ENCODE results near the gene LOXL4.

Gene LOXL4

GRCh38 chr10:98263088-98263487 lies 4.9 kb downstream of the LOXL4 start:
- TF ChIP-seq CTCF (conservative IDR thresholded peaks at IDR 0.05), result no peak
- H3K27ac ChIP-seq, result no peak overlapping the region

GRCh38 chr10:98262571-98262970 lies 5.4 kb downstream of the LOXL4 start:
- peak; percentile 79 for TF ChIP-seq CTCF (conservative IDR thresholded peaks at IDR 0.05)
- no peak overlapping the region for H3K27ac ChIP-seq

- no peak overlapping the region for H3K27ac ChIP-seq
- TF ChIP-seq CTCF (conservative IDR thresholded peaks at IDR 0.05), result no peak
These were observed 6.3 kb downstream of the LOXL4 start for GRCh38 chr10:98261436-98262277.

GRCh38 chr10:98260752-98261151 lies 7.2 kb downstream of the LOXL4 start:
- TF ChIP-seq CTCF (conservative IDR thresholded peaks at IDR 0.05), result no peak
- H3K27ac ChIP-seq, result peak overlapping the region; percentile 37

- H3K27ac ChIP-seq, result peak overlapping the region; percentile 37
- TF ChIP-seq CTCF (conservative IDR thresholded peaks at IDR 0.05), result no peak
These were observed 7.6 kb downstream of the LOXL4 start for GRCh38 chr10:98260350-98260749.

- peak overlapping the region; percentile 37 for H3K27ac ChIP-seq
These were observed 8.2 kb downstream of the LOXL4 start for GRCh38 chr10:98259606-98260315.

More at GRCh38 chr10:98259606-98260315, 8.2 kb downstream of the LOXL4 start:
- no peak for TF ChIP-seq CTCF (conservative IDR thresholded peaks at IDR 0.05)

Data from VCaP (cell line).